NCI-H1092 (cell line): ENCODE results near the gene PANX2.

ENCODE experiments used
- DNase-seq: peaks from one replicate; lab custom pipeline; 2025; lab: John Stamatoyannopoulos, UW

PANX2 gene

GRCh38 chr22:50171319-50171964 lies 911 bp downstream of the PANX2 start:
- DNase-seq: no peak

DNA sequence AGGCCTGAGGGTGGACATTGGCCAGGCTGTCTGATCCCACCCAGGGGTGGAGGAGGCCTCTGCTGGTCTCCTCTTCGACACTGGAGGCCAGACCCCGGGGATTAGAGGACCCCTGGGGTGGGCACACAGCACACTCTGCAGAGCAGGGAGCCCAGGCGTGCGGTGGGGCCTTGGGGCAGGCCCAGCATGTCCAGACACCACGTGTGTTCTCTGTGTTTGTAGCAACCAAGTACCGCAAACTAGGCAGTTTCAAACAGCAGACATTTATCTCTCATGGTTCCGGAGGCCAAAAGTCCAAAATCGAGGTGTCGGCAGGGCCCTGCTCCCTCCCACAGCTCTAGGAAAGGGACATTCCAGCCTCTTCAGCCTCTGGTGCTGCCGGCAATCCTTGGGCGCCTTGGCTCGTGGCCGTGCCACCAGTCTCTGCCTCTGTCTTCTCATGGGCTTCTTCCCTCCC lies 1.5 kb downstream of the PANX2 start:
- no peak for DNase-seq

DNA sequence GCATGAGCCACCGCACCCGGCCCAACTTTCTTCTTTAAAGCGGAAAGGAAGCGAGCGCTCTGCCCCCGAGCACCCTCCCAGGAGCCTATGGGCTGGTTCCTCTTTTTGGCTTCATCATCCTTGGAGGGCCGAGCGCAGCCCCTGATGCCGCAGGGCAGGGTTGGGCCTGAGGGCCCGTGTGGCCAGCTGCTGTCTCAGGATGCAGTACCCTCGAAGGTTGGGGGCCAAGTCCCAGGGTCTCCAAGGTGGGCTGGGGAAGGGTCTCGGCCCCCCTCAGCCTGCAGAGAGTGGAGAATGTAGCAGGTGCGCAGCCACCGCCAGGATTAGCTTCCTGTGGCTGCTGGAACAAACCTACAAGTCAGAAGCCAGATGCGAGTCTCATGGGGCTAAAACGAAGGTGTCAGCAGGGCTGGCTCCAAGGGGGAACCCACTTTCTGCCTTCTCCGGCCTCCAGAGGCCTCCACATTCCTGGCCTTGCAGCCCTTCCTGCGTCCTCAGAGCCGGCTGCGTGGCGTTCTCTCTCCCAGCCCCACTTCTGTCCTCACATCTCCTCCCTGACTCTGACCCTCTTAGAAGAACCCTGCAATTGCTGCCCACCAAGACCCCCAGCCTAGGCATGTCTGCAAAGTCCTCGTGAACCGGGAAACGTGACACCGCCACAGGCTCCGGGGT lies 2.9 kb downstream of the PANX2 start:
- no peak for DNase-seq

DNA sequence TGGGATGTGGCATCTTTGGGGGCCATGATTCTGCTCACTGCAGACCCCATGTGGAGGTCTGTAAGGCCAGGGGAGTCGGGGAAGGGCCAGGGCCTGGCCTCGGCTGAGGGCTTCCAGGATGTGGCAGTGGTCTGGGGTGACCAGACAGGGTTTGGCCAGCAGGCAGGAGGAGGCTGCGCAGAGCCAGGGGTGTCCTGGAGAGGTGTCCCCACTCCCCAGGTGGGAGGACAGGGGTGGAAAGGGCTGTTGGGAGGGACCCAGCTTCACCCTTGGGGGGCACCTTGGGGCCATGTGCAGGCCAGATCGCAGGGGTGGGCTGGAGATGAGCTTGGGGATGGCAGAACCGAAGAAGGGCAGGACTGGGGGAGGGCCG lies 3.4 kb downstream of the PANX2 start:
- DNase-seq: no peak

GRCh38 chr22:50174382-50175190 lies 4.1 kb downstream of the PANX2 start:
- DNase-seq: no peak

GRCh38 chr22:50175191-50175461 lies 4.6 kb downstream of the PANX2 start:
- DNase-seq: no peak

GRCh38 chr22:50175921-50176849 lies 5.7 kb downstream of the PANX2 start:
- DNase-seq: no peak

DNA sequence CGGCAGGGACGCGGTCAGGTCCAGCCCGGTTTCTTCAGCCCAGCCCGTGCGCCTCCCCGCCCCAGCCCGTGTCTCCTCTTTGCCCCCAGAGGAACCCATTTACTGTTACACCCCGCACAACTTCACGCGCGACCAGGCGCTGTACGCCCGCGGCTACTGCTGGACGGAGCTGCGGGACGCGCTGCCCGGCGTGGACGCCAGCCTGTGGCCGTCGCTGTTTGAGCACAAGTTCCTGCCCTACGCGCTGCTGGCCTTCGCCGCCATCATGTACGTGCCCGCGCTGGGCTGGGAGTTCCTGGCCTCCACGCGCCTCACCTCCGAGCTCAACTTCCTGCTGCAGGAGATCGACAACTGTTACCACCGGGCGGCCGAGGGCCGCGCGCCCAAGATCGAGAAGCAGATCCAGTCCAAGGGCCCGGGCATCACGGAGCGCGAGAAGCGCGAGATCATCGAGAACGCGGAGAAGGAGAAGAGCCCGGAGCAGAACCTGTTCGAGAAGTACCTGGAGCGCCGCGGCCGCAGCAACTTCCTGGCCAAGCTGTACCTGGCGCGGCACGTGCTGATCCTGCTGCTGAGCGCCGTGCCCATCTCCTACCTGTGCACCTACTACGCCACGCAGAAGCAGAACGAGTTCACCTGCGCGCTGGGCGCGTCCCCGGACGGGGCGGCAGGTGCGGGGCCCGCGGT lies 6.5 kb downstream of the PANX2 start:
- no peak for DNase-seq

- no peak for DNase-seq
Measured at GRCh38 chr22:50177537-50178470, 7.3 kb downstream of the PANX2 start.

GRCh38 chr22:50178471-50178864 lies 7.9 kb downstream of the PANX2 start:
- no peak for DNase-seq

DNA sequence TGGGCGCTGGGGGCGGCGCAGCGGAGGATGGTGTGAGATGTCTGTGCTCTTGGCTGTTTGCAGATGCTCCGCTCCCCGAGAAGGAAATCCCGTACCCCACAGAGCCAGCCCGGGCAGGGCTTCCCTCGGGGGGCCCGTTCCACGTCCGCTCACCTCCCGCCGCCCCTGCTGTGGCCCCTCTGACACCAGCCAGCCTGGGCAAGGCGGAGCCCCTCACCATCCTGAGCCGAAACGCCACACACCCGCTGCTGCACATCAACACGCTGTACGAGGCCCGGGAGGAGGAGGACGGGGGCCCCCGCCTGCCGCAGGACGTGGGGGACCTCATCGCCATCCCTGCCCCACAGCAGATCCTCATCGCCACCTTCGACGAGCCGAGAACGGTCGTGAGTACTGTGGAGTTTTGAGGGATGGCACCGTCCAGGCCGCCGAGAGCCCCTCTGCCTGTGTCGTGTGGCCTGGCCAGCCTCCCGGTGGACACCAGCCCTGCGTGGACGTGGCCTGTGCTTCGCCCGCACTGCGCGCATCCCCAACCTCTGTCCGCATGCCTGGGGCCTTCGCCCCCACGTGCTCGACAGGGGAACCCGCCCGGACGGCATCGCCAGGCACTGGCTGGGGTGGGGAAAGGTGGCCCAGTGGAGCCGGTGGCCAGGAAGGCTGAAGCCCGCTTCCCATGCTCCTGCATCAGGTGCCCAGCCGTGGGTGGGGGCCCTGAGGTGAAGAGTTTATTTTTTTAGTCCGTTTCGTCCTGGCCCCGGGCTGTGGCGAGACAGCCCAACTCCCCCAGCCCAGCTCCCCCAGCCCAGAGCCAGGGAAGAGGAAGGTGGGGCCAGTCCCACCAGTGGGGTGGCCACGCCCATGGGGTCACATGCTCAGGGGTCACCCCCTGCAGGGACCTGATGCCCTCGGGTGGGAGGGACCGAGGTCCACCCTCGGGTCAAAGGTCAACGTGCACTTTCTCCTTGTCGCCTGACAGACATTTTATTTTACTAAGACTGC lies 8.6 kb downstream of the PANX2 start:
- DNase-seq: no peak

- no peak for DNase-seq
Measured at GRCh38 chr22:50179937-50180726, 9.6 kb downstream of the PANX2 start.

DNA sequence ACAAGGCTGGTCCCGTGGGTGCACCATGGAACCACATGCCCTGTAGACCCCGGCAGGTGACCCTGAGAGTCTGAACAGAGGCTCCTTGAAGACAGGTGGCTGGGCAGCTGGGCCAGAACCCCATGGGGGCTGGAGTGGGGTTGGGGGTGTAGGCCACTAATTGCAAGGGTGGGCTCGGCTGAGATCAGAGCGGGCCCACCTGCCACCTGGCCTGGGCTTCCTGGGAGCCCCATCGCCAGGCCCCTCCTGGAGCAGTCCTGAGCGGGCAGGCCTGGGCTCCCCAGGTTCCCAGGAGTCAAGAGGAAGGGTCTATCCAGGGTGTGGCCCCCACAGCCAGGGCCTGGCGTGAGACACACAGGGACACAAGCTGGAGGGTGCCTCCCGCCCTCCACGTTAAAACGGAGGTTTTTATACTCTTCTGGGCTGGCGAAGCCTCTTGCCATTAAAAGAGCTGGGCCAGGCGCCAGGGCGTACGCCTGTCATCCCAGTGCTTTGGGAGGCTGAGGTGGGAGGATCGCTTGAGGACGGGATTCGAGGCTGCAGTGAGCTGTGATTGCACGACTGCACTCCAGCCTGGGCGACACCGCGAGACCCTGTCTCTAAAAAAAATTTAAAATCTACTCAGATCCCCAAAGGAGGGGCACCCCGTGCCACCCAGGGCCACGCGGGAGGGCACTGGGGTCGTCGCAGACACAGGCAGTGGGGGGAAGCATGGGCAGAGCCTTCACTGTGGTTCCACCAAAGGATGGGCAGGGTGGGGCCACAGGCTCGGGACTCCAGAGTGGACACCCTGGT lies 10.4 kb downstream of the PANX2 start:
- DNase-seq: no peak

GRCh38 chr22:50182176-50183081 lies 11.9 kb downstream of the PANX2 start:
- DNase-seq: no peak

DNA sequence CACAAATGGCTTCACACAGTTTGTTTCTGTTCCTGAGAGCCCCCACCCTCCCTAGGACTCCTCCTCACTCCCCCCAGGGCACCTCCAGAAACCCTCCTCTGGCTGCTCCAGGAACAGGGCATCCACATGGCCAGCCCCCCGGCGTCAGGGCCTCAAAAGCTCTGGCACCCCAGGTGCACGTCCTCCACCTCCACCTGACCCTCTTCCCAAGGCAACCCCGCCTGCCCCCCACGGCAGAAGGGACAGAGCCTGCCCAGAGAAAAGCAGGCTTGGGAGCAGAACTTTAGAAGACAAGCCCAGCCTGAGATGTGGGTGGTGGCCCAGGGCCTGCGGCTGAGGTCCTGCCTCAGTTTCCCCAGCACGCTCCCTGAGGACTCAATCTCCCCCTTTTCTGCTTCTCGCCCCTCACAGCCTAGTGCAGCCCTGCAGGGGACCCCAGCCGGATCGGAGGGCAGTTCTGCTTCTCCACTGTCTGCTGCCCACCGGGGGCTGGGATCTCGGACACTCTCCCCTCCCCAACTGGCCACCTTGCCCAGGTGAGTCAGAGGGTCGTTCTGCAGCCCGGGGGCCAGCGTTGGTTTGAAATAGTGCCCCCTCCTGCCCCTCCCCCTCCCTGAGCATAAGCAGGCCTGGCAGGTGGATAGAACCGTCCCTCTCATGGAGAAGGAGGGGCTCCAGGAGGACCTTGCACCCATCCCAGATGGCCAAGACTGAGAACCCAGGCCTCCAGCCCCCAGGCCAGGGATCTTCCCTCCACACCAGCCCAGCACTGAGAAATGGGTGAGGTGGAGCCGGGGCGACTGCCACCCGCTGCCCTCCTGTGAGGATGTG lies 12.8 kb downstream of the PANX2 start:
- no peak for DNase-seq
